ENCODE measurements around the gene EFCAB6.

EFCAB6 gene

GRCh38 chr22:43509337-43509736 is 302.8 kb downstream of the EFCAB6 start:
- no peak for DNase-seq (ENCODE audit: low read depth)
- in situ Hi-C loops (cut with HindIII; ENCODE audit: low sequenced_read_pairs) = no loop called here
- TF ChIP-seq CTCF (IDR thresholded peaks at IDR 0.05; ENCODE audit: low read depth, low read length, missing control alignments) = no peak

GRCh38 chr22:43508489-43508888 is 303.6 kb downstream of the EFCAB6 start:
- no peak for DNase-seq (ENCODE audit: low read depth)
- TF ChIP-seq CTCF (IDR thresholded peaks at IDR 0.05; ENCODE audit: low read depth, low read length, missing control alignments) = no peak
- no peak overlapping the region for H3K4me3 ChIP-seq (ENCODE audit: low read depth, low read length)
- in situ Hi-C loops (cut with HindIII; ENCODE audit: low sequenced_read_pairs) = no loop called here

More at GRCh38 chr22:43509337-43509736, 302.8 kb downstream of the EFCAB6 start:
- no peak overlapping the region for H3K4me3 ChIP-seq (ENCODE audit: low read depth, low read length)

- DNase-seq (ENCODE audit: low read depth) = no peak
- no peak overlapping the region for H3K4me3 ChIP-seq (ENCODE audit: low read depth, low read length)
- in situ Hi-C loops (cut with HindIII; ENCODE audit: low sequenced_read_pairs) = no loop called here
- no peak for TF ChIP-seq CTCF (IDR thresholded peaks at IDR 0.05; ENCODE audit: low read depth, low read length, missing control alignments)
These were observed 304.9 kb downstream of the EFCAB6 start for GRCh38 chr22:43507235-43507634.

GRCh38 chr22:43506487-43506886 is 305.6 kb downstream of the EFCAB6 start:
- in situ Hi-C loops (cut with HindIII; ENCODE audit: low sequenced_read_pairs) = no loop called here
- no peak overlapping the region for H3K4me3 ChIP-seq (ENCODE audit: low read depth, low read length)

GRCh38 chr22:43505896-43506295 is 306.2 kb downstream of the EFCAB6 start:
- no peak for TF ChIP-seq CTCF (IDR thresholded peaks at IDR 0.05; ENCODE audit: low read depth, low read length, missing control alignments)
- in situ Hi-C loops (cut with HindIII; ENCODE audit: low sequenced_read_pairs) = no loop called here
- no peak overlapping the region for H3K4me3 ChIP-seq (ENCODE audit: low read depth, low read length)
- DNase-seq (ENCODE audit: low read depth) = no peak

More at GRCh38 chr22:43506487-43506886, 305.6 kb downstream of the EFCAB6 start:
- no peak for DNase-seq (ENCODE audit: low read depth)
- TF ChIP-seq CTCF (IDR thresholded peaks at IDR 0.05; ENCODE audit: low read depth, low read length, missing control alignments) = no peak

GRCh38 chr22:43505423-43505822 is 306.7 kb downstream of the EFCAB6 start:
- in situ Hi-C loops (cut with HindIII; ENCODE audit: low sequenced_read_pairs) = no loop called here
- no peak overlapping the region for H3K4me3 ChIP-seq (ENCODE audit: low read depth, low read length)
- TF ChIP-seq CTCF (IDR thresholded peaks at IDR 0.05; ENCODE audit: low read depth, low read length, missing control alignments) = no peak
- no peak for DNase-seq (ENCODE audit: low read depth)

Data from astrocyte of the cerebellum (primary cell).